Measurements from ENCODE around the gene KLHL41.
"Not testable (repeated sequence)": the region's sequence is repeated elsewhere in the genome, so short reads cannot be mapped to it uniquely, and the experiment has no call there.

KLHL41 gene

GRCh38 chr2:169574539-169574938 lies 65.0 kb downstream of the KLHL41 start:
- H3K27ac Mint-ChIP-seq, H3K4me3 Mint-ChIP-seq, H3K9me3 Mint-ChIP-seq, H3K36me3 Mint-ChIP-seq, H3K27me3 Mint-ChIP-seq: not testable (repeated sequence)
- peaks cover 26% of the 10 kb centered on the region for H3K4me1 Mint-ChIP-seq

GRCh38 chr2:169575264-169575663 lies 65.8 kb downstream of the KLHL41 start:
- not testable (repeated sequence) for H3K36me3 Mint-ChIP-seq, H3K27ac Mint-ChIP-seq, H3K4me3 Mint-ChIP-seq, H3K9me3 Mint-ChIP-seq, H3K27me3 Mint-ChIP-seq
- H3K4me1 Mint-ChIP-seq: peaks cover 20% of the 10 kb centered on the region
